Measurements from ENCODE around the gene NLN.
"Not testable (repeated sequence)": the region's sequence is repeated elsewhere in the genome, so short reads cannot be mapped to it uniquely, and the experiment has no call there.

The NLN gene

DNA sequence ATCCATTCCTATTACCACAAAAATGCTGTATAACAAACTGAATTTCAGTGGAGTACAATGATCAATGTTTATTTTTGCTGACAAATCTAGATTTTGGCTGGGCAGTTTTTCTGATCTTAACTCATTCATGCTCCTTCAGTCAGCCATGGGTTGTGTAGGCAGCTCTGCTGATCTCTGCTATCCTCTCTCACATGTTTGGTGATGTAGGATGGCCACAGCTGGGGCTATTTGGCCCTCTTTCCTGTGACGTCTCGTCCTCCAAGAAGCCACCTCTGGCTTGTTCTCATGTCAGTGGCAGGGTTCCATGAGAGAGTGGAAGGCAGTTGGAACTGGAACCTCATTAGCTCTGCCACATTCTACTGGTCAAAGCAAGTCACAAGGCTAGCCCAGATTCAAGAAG, 8.9 kb downstream of the NLN start:
- in situ Hi-C loops (cut with MboI; ENCODE audit: low sequenced_read_pairs): no loop called here

DNA sequence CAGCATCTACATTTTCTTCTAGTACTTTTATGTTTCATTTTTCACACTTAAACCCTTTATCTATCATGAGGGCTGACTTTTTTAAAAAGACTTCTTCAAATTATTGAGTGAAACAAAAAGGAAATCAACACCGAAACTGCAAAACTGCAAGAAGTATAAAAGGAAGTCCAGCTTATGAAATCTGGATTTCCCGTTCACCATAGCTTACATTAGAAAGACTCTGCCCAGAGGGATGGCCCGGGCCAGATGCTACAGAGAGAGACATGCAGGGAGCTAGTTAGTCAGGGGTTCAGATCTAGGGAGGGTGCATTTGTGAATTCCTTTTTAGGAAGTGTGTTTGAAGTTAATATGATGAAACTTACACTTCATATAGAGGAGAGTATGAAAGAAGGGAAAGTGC, 10.0 kb downstream of the NLN start:
- in situ Hi-C loops (cut with MboI; ENCODE audit: low sequenced_read_pairs): not testable (repeated sequence)

DNA sequence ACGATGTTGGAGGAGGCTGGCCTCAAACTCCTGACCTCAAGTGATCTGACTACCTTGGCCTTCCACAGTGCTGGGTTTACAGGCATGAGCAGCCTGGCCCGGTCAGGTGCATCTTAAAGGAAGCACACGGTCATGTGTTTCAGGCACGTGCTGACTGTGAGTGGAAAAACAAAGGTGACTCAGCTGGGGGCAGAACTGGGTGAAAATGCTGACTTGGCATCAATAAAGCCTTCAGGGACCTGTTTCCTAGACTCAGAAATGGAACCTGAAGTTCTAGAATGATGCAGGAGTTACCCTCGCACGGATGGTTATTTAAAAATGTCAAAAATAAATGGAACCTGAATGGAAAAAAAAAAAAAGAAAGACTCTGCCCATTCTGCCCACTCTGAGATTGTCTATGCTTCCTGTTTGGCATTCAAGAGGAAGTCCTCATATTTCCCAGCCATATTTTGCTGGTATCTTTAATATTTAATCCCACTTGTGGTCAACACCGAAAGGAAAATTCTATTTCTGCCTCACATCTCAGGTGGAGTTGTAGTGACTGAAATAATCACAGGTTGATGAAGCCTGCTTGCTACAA, 12.3 kb downstream of the NLN start:
- in situ Hi-C loops (cut with MboI; ENCODE audit: low sequenced_read_pairs): not testable (repeated sequence)

DNA sequence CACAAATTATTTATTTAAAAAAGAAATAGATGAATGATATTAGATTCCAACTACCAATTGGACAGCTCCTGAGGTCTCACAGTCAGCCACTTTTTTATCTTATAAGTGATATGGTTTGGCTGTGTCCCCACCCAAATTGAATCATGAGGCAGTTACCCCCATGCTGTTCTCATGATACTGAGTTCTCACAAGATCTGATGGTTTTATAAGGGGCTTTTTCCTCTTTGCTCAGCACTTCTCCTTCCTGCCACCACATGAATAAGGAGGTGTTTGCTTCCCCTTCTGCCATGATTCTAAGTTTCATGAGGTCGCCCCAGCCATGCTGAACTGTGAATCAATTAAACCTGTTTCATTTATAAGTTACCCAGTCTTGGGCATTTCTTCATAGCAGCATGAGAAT, 12.9 kb downstream of the NLN start:
- in situ Hi-C loops (cut with MboI; ENCODE audit: low sequenced_read_pairs): no loop called here

DNA sequence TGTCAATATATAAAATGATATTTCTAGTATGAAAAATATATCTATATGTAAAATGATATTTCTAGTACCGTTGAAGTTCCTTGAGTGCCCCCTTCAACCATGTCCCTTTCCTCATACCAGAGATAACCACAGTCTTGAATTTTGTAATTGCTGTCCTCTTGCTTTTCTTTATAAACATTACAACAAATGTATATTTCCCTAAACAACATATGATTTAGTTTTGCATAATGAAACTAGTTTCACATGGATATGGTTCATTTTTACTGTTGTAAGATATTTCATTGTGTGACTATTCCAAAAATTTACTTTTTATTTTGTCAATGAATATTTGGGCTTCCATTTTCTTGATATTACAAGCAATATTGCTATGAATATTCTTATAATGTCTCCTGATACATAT, 14.0 kb downstream of the NLN start:
- in situ Hi-C loops (cut with MboI; ENCODE audit: low sequenced_read_pairs): no loop called here

DNA sequence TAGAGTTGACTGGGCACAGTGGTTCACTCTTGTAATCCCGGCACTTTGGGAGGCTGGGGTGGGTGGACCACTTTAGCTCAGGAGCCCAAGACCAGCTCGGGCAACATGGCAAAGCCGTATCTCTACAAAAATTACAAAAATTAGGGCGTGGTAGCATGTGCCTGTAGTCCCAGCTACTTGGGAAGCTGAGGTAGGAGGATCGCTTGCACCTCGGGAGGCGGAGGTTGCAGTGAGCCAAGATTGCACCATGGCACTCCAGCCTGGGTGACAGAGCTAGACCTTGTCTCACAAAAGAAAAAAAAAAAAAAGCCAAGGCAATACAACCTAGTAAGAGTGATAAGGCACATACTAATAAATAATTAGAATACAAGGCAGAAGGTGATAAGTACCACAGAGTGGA, 15.8 kb downstream of the NLN start:
- in situ Hi-C loops (cut with MboI; ENCODE audit: low sequenced_read_pairs): no loop called here

DNA sequence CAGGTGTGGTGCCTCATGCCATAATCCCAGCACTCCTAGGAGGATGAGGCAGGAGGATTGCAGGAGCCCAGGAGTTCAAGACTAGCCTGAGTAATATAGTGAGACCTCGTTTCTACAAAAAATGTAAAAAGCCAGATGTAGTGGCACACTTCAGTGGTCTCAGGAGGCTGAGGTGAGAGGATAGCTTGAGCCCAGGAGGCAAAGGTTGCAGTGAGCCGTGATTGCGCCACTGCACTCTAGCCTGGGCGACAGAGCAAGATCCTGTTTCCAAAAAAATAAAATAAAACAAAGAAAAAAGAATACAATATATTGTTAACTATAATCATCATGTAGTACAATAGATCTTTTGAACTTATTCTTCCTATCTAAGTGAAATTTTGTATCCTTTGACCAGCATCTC, 16.3 kb downstream of the NLN start:
- in situ Hi-C loops (cut with MboI; ENCODE audit: low sequenced_read_pairs): no loop called here

DNA sequence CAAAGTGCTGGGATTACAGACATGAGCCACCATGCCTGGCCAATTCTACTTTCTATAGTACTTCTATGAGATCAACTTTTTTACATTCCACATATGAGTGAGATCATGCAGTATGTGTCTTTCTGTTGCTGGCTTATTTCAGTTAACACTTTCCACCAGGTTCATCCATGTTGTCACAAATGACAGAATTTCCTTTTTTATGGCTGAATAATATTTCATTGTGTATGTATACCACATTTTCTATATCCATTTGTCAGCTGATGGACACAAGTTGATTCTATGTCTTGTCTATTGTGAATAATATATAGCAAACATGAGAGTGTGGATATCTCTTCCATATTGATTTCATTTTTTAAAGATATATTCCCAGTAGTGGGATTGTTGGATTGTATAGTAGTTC, 17.2 kb downstream of the NLN start:
- in situ Hi-C loops (cut with MboI; ENCODE audit: low sequenced_read_pairs): no loop called here

DNA sequence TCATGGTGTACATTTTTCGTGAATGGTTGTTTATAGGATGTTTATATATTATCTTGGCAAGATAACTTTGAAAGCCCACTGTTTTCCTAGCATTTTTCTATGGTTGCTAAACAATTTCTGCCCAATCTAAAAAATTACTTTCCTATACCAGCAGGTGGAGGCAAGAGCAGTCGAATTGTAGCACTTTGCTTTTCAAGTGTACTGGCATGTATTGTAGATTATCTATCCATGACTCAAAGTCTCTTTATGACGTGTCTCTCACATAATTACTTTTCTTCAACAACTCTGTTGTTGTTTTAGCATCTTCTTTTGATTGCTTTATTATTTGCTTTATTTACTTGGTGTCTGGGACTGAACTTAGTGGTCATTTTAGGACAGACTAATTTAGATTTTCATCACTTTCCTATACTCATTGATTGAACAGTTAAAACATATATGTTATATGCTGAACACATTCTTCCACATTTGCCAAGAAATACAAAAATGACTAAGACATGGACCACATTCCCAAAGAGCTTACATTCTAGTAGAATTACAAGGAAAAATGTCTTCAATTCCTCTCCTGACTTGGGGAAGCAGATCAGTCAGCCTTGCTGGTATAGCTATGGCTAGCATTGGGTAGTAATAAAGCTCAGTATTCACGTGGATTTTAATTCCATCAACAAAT, 20.7 kb downstream of the NLN start:
- in situ Hi-C loops (cut with MboI; ENCODE audit: low sequenced_read_pairs): no loop called here

DNA sequence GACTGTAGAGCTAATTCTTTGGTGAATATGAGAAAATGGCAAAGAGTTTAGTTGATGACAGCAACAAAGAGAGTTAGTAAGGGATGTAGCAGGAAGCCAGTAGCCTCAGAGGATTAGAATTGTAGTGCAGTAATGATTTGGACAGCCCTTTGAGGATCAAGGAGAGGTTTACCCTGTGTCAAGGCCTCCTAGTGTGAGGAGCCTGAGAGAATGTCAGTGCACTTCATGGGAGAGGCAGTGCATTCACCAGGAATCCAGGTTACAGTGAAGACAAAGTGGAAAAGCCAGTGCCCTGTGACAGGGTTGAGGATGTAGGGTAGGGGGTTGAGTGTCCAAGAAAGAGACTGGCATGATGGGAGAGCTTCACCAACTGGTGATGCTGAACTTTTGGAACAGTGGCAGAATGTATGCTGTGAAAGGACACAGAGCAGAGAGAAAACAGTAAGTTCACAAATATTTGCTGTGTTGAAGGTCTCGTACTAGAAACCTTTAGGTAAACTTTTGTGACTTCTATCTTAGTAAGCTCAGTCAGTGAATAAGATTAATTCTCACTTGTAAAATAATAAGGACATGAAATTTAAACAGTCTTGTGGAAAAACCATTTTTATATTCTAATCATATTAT, 27.3 kb downstream of the NLN start:
- in situ Hi-C loops (cut with MboI; ENCODE audit: low sequenced_read_pairs): no loop called here

DNA sequence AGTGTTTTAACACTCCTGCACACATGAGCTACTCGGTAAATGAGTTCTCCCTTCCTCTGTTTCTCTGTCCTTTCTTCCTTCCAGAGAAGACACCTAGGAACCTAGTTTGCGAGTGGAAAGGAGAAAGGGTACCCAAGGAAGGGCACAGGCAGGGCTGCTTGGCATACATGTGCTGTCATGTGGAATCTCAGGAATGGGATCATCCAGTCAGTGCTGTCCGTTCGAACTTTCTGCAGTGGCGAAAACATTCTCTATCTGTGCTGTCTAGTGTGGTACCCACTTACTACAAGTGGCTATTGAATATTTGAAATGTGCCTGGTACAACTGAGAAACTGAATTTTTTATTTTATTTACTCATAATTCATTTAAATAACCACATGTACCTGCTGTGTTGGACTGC, 28.0 kb downstream of the NLN start:
- in situ Hi-C loops (cut with MboI; ENCODE audit: low sequenced_read_pairs): no loop called here

DNA sequence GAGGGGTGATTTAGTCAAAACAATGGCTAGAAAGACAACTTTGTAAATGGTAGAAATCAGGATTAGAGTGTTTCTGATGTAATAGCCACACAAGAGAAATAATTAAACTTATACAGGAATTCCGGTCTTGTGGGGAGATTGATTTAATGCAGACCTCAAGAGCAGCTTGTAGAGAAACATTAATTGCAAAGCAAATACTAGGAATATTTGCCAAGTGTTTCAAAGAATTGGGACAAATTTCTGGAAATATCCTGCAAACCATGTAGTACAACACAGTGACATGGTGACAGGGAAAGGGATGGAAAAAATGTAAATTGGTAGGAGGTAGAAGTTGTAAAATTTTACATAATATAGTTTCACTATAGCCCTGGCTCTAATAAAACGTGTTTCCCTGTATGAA, 28.9 kb downstream of the NLN start:
- in situ Hi-C loops (cut with MboI; ENCODE audit: low sequenced_read_pairs): no loop called here

DNA sequence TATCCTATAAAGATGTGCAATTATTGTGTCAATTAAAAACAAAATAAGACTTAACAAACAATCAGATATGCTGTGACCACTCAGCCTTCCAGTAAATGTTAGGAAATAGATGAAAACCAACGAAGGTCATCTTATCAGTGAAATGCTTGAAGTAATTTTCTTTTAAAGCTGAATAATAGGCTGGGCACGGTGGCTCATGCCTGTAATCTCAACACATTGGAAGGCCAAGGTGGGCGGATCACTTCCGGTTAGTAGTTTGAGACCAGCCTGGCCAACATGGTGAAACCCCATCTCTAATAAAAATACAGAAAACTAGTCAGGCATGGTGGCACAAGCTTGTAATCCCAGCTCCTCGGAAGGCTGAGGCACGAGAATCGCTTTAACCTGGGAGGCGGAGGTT, 31.2 kb downstream of the NLN start:
- in situ Hi-C loops (cut with MboI; ENCODE audit: low sequenced_read_pairs): no loop called here

DNA sequence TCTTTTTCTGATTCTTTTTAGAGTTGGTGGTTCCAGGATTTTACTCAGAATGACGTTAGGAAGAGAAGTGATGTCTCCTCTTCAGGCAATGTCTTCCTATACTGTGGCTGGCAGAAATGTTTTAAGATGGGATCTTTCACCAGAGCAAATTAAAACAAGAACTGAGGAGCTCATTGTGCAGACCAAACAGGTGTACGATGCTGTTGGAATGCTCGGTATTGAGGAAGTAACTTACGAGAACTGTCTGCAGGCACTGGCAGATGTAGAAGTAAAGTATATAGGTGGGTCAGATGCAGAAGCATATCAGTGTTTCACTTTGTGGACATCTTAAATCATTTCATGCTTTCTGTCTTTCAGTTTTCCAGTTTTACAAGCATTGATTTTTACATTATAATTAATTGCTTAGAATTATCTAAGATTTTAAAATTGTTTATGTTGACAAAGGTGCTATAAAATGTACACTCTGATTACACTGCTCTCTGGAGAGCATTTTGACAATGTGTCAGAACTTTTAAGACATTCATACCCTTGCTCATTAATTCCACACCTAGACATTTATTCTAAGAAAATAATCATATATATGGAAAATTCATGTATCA, 36.6 kb downstream of the NLN start:
- in situ Hi-C loops (cut with MboI; ENCODE audit: low sequenced_read_pairs): no loop called here

DNA sequence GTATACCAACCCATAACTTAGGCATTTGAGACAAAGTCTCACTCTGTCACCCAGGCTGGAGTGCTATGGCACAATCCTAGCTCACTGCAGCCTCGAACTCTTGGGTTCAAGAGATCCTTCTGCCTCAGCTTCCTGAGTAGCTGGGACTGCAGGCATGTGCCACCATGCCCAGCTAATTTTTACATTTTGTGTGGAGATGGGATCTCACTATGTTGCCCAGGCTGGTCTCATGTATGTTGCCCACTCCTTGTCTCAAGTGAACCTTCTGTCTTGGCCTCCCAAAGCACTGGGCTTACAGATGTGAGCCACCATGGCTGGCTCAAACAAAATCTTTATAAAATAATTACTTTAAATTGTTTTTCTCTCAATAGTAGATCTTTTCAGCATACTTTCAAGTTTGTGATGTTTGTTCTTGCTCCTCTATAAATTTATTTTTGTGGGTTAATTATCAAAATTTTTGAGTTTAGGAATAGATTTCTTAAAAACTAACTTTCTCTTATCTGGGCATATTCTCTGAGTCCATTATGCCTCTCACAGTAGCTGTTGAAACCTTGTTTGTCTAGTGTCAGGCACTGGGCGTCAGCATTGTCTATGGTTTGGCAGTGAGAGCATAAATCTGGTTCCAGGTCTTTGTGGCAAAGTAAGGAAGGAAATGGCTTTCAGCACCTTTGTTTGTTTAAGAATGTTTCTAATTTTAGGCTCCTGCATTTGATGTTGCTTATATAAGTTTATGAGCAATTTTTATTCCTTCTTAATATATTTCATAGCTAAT, 38.7 kb downstream of the NLN start:
- in situ Hi-C loops (cut with MboI; ENCODE audit: low sequenced_read_pairs): no loop called here

DNA sequence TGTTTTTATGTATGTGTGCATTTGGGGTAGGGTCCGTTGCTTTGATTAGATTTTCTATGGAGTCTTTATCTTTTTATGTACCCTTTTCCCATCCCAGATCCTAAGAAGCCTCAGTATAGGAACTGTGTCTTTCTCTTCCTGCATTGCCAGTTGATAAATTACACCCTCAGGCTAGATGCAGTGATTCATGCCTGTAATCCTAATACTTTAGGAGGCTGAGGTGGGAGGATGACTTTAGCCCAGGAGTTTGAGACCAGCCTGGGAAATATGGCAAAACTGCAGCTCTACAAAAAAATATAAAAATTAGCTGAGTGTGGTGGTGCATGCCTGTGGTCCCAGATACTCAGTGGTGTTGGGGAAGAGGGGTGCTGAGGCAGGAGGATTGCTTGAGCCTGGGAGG, 40.2 kb downstream of the NLN start:
- in situ Hi-C loops (cut with MboI; ENCODE audit: low sequenced_read_pairs): no loop called here

DNA sequence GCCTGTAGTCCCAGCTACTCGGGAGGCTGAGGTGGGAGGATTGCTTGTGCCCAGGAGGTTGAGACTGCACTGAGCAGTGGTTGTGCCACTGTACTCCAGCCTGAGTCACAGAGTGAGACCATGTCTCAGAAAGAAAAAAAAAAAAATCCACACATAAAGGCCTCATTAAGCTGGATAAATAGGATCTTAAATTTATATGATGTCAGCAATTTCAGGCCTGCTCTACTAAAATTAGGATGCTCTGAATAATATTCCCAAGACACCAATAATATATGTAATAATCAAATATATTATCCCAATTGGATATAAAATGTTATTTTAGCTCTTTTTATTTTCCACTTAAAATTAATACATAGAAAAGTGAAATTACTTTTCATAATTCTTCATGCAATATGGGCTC, 43.6 kb downstream of the NLN start:
- in situ Hi-C loops (cut with MboI; ENCODE audit: low sequenced_read_pairs): no loop called here

DNA sequence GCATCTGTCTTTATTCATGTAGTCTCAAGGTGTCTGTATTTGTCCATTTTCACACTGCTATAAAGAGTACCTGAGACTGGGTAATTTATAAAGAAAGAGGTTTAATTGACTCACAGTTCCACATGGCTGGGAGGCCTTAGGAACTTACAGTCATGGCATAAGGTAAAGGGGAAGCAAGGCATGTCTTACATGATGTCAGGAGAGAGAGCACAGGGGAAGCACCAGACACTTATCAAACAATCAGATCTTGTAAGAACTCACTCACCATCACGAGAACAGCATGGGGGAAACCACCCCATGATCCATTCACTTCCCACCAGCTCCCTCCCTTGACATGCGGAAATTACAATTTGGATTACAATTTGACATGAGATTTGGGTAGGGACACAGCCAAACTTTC, 44.2 kb downstream of the NLN start:
- in situ Hi-C loops (cut with MboI; ENCODE audit: low sequenced_read_pairs): no loop called here

DNA sequence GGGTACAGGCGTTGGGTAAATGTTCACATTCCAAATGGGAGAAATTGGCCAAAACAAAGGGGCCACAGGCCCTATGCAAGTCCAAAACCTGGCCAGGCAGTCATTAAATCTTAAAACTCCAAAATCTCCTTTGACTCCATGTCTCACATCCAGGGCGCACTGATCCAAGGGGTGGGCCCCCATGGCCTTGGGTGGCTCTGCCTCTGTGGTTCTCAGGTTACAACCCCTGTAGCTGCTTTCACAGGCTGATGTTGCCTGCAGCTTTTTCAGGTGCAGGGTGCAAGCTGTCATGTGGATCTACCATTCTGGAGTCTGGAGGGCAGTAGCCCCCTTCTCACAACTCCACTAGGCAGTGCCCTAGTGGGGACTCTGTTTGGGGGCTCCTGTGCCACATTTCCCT, 44.8 kb downstream of the NLN start:
- in situ Hi-C loops (cut with MboI; ENCODE audit: low sequenced_read_pairs): no loop called here

DNA sequence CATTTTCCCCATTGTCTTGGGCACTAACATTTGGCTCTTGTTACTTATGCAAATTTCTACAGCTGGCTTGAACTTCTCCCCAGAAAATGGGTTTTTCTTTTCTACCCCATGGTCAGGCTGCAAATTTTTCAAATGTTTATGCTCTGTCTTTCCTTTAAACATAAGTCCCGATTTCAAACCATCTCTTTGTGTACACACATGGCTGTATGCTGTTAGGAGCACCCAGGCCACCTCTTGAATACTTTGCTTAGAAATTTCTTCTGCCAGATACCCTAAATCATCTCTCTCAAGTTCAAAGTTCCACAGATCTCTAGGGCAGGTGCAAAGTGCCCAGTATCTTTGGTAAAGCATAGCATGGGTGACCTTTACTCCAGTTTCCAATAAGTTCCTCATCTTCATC, 45.6 kb downstream of the NLN start:
- in situ Hi-C loops (cut with MboI; ENCODE audit: low sequenced_read_pairs): no loop called here

DNA sequence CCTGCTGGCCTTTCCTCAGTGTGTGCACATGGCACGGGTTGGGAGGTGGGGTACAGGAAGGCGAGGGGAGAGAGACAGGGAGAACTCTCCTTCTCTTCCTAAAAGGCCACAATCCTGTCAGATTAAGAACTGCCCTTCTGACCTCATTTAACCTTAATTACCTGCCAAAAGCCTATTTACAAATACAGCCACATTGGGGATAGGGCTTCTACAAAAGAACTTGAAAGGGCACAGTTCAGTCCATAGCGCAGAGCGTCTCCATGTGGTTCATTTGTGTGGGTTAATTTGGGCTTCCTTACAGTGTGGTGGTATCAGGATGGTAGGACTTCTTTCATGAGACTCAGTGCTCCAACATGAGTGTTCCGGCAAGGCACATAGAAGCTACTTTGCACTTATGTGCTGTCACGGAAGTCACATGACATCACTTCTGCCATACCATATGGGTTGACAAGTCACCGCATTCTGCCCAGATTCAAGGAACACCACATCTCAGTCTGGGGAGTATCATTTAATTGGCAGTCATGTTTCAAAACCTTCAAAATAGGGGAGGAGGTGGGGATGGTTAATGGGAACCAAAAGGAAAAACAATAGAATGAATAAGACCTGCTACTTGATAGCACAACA, 46.8 kb downstream of the NLN start:
- in situ Hi-C loops (cut with MboI; ENCODE audit: low sequenced_read_pairs): no loop called here
